B cell (primary cell): ENCODE measurements around the gene TMEM108.

ENCODE experiments used
- EZH2 ChIP-seq: IDR thresholded peaks from 2 replicates; pipeline ENCODE4 v1.6.1; 2012; ENCODE audit warnings: borderline replicate concordance, low read depth, mild to moderate bottlenecking, moderate library complexity, low read length; ENCODE audit not compliant: insufficient read depth, poor library complexity, severe bottlenecking
- TF ChIP-seq, protein P1 (sequence below): fragments of 200-600 bp; IDR thresholded peaks from one replicate; pipeline ENCODE4 v1.8.0; 2022; ENCODE audit warnings: antibody characterized with exemption, mild to moderate bottlenecking

DNA sequence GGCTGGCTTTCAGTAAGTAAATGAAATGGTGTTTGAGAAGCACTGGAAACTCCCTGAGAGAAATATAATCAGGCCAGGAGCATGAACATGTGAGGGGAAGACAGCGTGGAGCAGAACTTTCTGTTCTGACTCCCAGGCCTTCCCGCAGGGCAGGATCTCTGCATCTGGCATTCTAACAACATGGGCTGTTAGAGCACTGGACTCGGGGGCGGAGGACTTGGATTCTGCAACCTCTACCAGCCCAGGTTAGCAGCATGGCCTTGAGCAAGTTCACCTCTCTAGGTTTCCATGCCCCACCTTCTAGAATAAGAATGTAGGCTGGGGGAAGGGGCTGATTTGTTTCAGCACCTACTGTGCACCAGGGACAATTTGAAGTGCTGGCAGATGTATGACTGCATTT lies 349.1 kb downstream of the TMEM108 start:
- TF ChIP-seq, protein P1, sequence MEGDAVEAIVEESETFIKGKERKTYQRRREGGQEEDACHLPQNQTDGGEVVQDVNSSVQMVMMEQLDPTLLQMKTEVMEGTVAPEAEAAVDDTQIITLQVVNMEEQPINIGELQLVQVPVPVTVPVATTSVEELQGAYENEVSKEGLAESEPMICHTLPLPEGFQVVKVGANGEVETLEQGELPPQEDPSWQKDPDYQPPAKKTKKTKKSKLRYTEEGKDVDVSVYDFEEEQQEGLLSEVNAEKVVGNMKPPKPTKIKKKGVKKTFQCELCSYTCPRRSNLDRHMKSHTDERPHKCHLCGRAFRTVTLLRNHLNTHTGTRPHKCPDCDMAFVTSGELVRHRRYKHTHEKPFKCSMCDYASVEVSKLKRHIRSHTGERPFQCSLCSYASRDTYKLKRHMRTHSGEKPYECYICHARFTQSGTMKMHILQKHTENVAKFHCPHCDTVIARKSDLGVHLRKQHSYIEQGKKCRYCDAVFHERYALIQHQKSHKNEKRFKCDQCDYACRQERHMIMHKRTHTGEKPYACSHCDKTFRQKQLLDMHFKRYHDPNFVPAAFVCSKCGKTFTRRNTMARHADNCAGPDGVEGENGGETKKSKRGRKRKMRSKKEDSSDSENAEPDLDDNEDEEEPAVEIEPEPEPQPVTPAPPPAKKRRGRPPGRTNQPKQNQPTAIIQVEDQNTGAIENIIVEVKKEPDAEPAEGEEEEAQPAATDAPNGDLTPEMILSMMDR: no peak
- TF ChIP-seq EZH2: no peak
